Uterus (tissue), 2 donors: ENCODE data around the gene TMEM169.

Experiments used
- POLR2A ChIP-seq, 2 donors: fragments of 450-650 bp; IDR thresholded peaks; one replicate each; pipeline ENCODE4 v1.6.1; 2016; ENCODE audit warnings: antibody characterized with exemption in 2 of 2, mild to moderate bottlenecking in 1 of 2, moderate library complexity in 1 of 2
- TF ChIP-seq, protein P1 (sequence below), 4 experiments: fragments of 200-600 bp in 2 of 4; fragments of 450-650 bp in 2 of 4; sonication (generic) in 2 of 4; IDR thresholded peaks; one replicate each; pipeline ENCODE4 v1.5.1; 2016 to 2019; ENCODE audit warnings: antibody characterized with exemption in 4 of 4, mild to moderate bottlenecking in 2 of 4, moderate library complexity in 1 of 4

DNA sequence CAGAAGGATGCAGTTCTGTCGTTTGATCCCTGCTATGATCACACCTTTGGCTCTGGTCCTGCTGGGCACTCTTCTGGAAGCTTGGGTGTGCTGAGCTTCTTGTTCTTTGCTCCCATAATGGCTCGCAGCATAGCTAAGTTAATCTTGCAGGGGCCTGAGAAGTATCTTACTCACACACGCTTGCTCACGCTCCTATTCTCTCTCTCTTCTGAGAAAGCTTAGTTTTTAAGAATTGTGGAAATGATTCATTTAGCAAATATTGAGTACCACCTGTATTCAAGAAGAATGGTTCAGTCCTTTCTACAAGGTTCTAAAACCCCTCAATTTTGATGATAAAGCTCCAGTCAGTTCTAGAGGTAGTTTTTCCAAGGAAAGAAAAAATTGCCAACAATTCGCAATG lies 68.0 kb downstream of the TMEM169 start:
- TF ChIP-seq, protein P1, sequence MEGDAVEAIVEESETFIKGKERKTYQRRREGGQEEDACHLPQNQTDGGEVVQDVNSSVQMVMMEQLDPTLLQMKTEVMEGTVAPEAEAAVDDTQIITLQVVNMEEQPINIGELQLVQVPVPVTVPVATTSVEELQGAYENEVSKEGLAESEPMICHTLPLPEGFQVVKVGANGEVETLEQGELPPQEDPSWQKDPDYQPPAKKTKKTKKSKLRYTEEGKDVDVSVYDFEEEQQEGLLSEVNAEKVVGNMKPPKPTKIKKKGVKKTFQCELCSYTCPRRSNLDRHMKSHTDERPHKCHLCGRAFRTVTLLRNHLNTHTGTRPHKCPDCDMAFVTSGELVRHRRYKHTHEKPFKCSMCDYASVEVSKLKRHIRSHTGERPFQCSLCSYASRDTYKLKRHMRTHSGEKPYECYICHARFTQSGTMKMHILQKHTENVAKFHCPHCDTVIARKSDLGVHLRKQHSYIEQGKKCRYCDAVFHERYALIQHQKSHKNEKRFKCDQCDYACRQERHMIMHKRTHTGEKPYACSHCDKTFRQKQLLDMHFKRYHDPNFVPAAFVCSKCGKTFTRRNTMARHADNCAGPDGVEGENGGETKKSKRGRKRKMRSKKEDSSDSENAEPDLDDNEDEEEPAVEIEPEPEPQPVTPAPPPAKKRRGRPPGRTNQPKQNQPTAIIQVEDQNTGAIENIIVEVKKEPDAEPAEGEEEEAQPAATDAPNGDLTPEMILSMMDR (IDR thresholded peaks at IDR 0.05) = no peak
- TF ChIP-seq POLR2A (IDR thresholded peaks at IDR 0.05) = no peak
